ENCODE measurements around the gene FKRP.

The FKRP gene

GRCh38 chr19:46723023-46723461 is 22.8 kb upstream of the FKRP start:
- Mint-ChIP-seq H3K4me3 (no peak overlapping the region), H3K9me3 (no peaks in the 10 kb centered on the region), H3K36me3 (peaks cover 53% of the 10 kb centered on the region), H3K4me1 (peaks cover 40% of the 10 kb centered on the region), H3K27me3 (no peaks in the 10 kb centered on the region), H3K27ac (no peak overlapping the region)
- CTCF ChIA-PET, result interaction anchor here (0.6 to 0.7 kb wide), 2 partner anchors 19 to 86 kb away, joined by 4 read pairs; no protein-coding TSS in a partner anchor
- DNase-seq, result no peak

- no peaks in the 10 kb centered on the region for H3K27me3 Mint-ChIP-seq
- H3K9me3 Mint-ChIP-seq, result no peaks in the 10 kb centered on the region
- peaks cover 38% of the 10 kb centered on the region for H3K4me1 Mint-ChIP-seq
- H3K4me3 Mint-ChIP-seq, result no peak overlapping the region
- DNase-seq, result no peak
- H3K36me3 Mint-ChIP-seq, result peaks cover 54% of the 10 kb centered on the region
- no peak overlapping the region for H3K27ac Mint-ChIP-seq
- CTCF ChIA-PET, result interaction anchor here (0.6 kb wide), 1 partner anchor 86 kb away, joined by 4 read pairs; no protein-coding TSS in a partner anchor
These were observed 22.4 kb upstream of the FKRP start for GRCh38 chr19:46723471-46723870.

GRCh38 chr19:46724468-46724867 is 21.4 kb upstream of the FKRP start:
- Mint-ChIP-seq H3K4me1 (peaks cover 34% of the 10 kb centered on the region), H3K27ac (peak overlapping the region; percentile 33), H3K4me3 (no peak overlapping the region), H3K9me3 (no peaks in the 10 kb centered on the region), H3K36me3 (peaks cover 55% of the 10 kb centered on the region), H3K27me3 (no peaks in the 10 kb centered on the region)
- CTCF ChIA-PET, result interaction anchor here (1.0 kb wide), 1 partner anchor 62 kb away, joined by 3 read pairs; no protein-coding TSS in a partner anchor
- DNase-seq, result no peak

GRCh38 chr19:46725036-46725820 is 20.6 kb upstream of the FKRP start:
- Mint-ChIP-seq H3K27me3 (no peaks in the 10 kb centered on the region), H3K9me3 (no peaks in the 10 kb centered on the region), H3K36me3 (peaks cover 52% of the 10 kb centered on the region), H3K27ac (no peak overlapping the region), H3K4me3 (no peak overlapping the region), H3K4me1 (peaks cover 29% of the 10 kb centered on the region)
- no peak for DNase-seq
- CTCF ChIA-PET, result interaction anchor here (1.0 kb wide), 1 partner anchor 63 kb away, joined by 3 read pairs; no protein-coding TSS in a partner anchor

GRCh38 chr19:46725859-46726393 is 19.9 kb upstream of the FKRP start:
- CTCF ChIA-PET, result interaction anchor here (5.9 kb wide), 1 partner anchor 21 kb away, joined by 73 read pairs; no protein-coding TSS in a partner anchor
- Mint-ChIP-seq H3K27ac (no peak overlapping the region), H3K27me3 (no peaks in the 10 kb centered on the region), H3K4me3 (no peak overlapping the region), H3K4me1 (peaks cover 26% of the 10 kb centered on the region), H3K9me3 (no peaks in the 10 kb centered on the region), H3K36me3 (peaks cover 54% of the 10 kb centered on the region)
- no peak for DNase-seq

- H3K4me3 Mint-ChIP-seq, result no peak overlapping the region
These were observed 19.3 kb upstream of the FKRP start for GRCh38 chr19:46726551-46726950.

GRCh38 chr19:46726971-46727501 is 18.8 kb upstream of the FKRP start:
- H3K27me3 Mint-ChIP-seq, result no peaks in the 10 kb centered on the region
- CTCF ChIA-PET, result interaction anchor here (1.8 to 5.9 kb wide), 3 partner anchors 8 to 22 kb away, joined by 11 to 73 read pairs (median 40); no protein-coding TSS in a partner anchor

More at GRCh38 chr19:46726551-46726950, 19.3 kb upstream of the FKRP start:
- no peak for DNase-seq
- peaks cover 24% of the 10 kb centered on the region for H3K4me1 Mint-ChIP-seq
- H3K27me3 Mint-ChIP-seq, result no peaks in the 10 kb centered on the region
- H3K9me3 Mint-ChIP-seq, result no peaks in the 10 kb centered on the region
- no peak overlapping the region for H3K27ac Mint-ChIP-seq
- H3K36me3 Mint-ChIP-seq, result peaks cover 55% of the 10 kb centered on the region
- CTCF ChIA-PET, result interaction anchor here (3.9 to 5.9 kb wide), 2 partner anchors 12 to 22 kb away, joined by 40 to 73 read pairs; no protein-coding TSS in a partner anchor

GRCh38 chr19:46727757-46728156 is 18.1 kb upstream of the FKRP start:
- Mint-ChIP-seq H3K36me3 (peaks cover 58% of the 10 kb centered on the region), H3K27ac (peak overlapping the region; percentile 72), H3K9me3 (no peaks in the 10 kb centered on the region), H3K27me3 (no peaks in the 10 kb centered on the region), H3K4me3 (no peak overlapping the region), H3K4me1 (peaks cover 23% of the 10 kb centered on the region)
- DNase-seq, result no peak
- CTCF ChIA-PET, result interaction anchor here (0.5 to 5.9 kb wide), 11 partner anchors 9 to 182 kb away, joined by 3 to 73 read pairs (median 5); no protein-coding TSS in a partner anchor

More at GRCh38 chr19:46726971-46727501, 18.8 kb upstream of the FKRP start:
- no peak for DNase-seq
- Mint-ChIP-seq H3K27ac (no peak overlapping the region), H3K9me3 (no peaks in the 10 kb centered on the region), H3K36me3 (peaks cover 57% of the 10 kb centered on the region), H3K4me3 (no peak overlapping the region), H3K4me1 (peaks cover 28% of the 10 kb centered on the region)

GRCh38 chr19:46728208-46728607 is 17.6 kb upstream of the FKRP start:
- CTCF ChIA-PET, result interaction anchor here (0.5 to 5.9 kb wide), 18 partner anchors 9 to 198 kb away, joined by 3 to 73 read pairs (median 4); no protein-coding TSS in a partner anchor
- Mint-ChIP-seq H3K4me1 (peaks cover 22% of the 10 kb centered on the region), H3K36me3 (peaks cover 58% of the 10 kb centered on the region), H3K9me3 (no peaks in the 10 kb centered on the region), H3K27ac (no peak overlapping the region), H3K27me3 (no peaks in the 10 kb centered on the region), H3K4me3 (no peak overlapping the region)
- DNase-seq, result no peak

GRCh38 chr19:46728693-46729339 is 17.0 kb upstream of the FKRP start:
- H3K27me3 Mint-ChIP-seq, result no peaks in the 10 kb centered on the region
- peaks cover 17% of the 10 kb centered on the region for H3K4me1 Mint-ChIP-seq
- H3K27ac Mint-ChIP-seq, result peak overlapping the region; percentile 81
- H3K4me3 Mint-ChIP-seq, result no peak overlapping the region
- peak; percentile 88 for DNase-seq
- H3K9me3 Mint-ChIP-seq, result no peaks in the 10 kb centered on the region
- peaks cover 58% of the 10 kb centered on the region for H3K36me3 Mint-ChIP-seq
- CTCF ChIA-PET, result interaction anchor here (0.6 to 5.9 kb wide), 19 partner anchors 9 to 199 kb away, joined by 3 to 73 read pairs (median 4); no protein-coding TSS in a partner anchor

GRCh38 chr19:46729696-46730095 is 16.2 kb upstream of the FKRP start:
- DNase-seq, result no peak
- CTCF ChIA-PET, result interaction anchor here (1.1 to 5.9 kb wide), 12 partner anchors 8 to 200 kb away, joined by 3 to 73 read pairs (median 5); no protein-coding TSS in a partner anchor
- Mint-ChIP-seq H3K27me3 (no peaks in the 10 kb centered on the region), H3K27ac (no peak overlapping the region), H3K4me3 (no peak overlapping the region), H3K4me1 (peaks cover 18% of the 10 kb centered on the region), H3K36me3 (peaks cover 57% of the 10 kb centered on the region), H3K9me3 (no peaks in the 10 kb centered on the region)

GRCh38 chr19:46730187-46730586 is 15.7 kb upstream of the FKRP start:
- H3K36me3 Mint-ChIP-seq, result peaks cover 57% of the 10 kb centered on the region
- H3K9me3 Mint-ChIP-seq, result no peaks in the 10 kb centered on the region
- peaks cover 18% of the 10 kb centered on the region for H3K4me1 Mint-ChIP-seq
- H3K27ac Mint-ChIP-seq, result no peak overlapping the region
- CTCF ChIA-PET, result interaction anchor here (0.7 to 5.9 kb wide), 8 partner anchors 7 to 68 kb away, joined by 3 to 73 read pairs (median 6); no protein-coding TSS in a partner anchor
- no peak for DNase-seq
- H3K4me3 Mint-ChIP-seq, result no peak overlapping the region
- H3K27me3 Mint-ChIP-seq, result no peaks in the 10 kb centered on the region

- Mint-ChIP-seq H3K4me3 (no peak overlapping the region), H3K9me3 (no peaks in the 10 kb centered on the region), H3K36me3 (peaks cover 56% of the 10 kb centered on the region), H3K27ac (no peak overlapping the region), H3K27me3 (no peaks in the 10 kb centered on the region), H3K4me1 (peaks cover 18% of the 10 kb centered on the region)
- no peak for DNase-seq
- CTCF ChIA-PET, result interaction anchor here (0.7 to 5.9 kb wide), 5 partner anchors 22 to 69 kb away, joined by 3 to 73 read pairs (median 4); no protein-coding TSS in a partner anchor
These were observed 15.3 kb upstream of the FKRP start for GRCh38 chr19:46730595-46730994.

Data from activated naive CD4-positive, alpha-beta T cell treated with anti-CD3 and anti-CD28 coated beads, Interleukin-2, amount 10 ng/mL, durations not matched to agents 7 days and 5 days (primary cell).